Caco-2 (cell line): ENCODE results near the gene MRRF. TPM values are rescaled to one million over a fixed set of nuclear protein-coding genes. Genes with fewer than 3 reads are reported as not detected.

Source experiments
- BruUV-seq: library from RNA; stranded (reverse); fragments of 400-500 nt; replicated peaks from 2 replicates; lab custom pipeline; 2021; lab: Mats Ljungman, UMichigan
- CTCF ChIA-PET: fragments of 300-600 bp; sonication (Branson Sonifier 250); formaldehyde crosslinking; loops from one replicate; lab custom pipeline; 2022; ENCODE audit warnings: antibody characterized with exemption; lab: Charles Lee
- POLR2A ChIA-PET: fragments of 300-600 bp; sonication (Branson Sonifier 250); formaldehyde crosslinking; loops from one replicate; lab custom pipeline; 2022; ENCODE audit warnings: antibody characterized with exemption; lab: Charles Lee
- DNase-seq, 2 experiments: peaks; one replicate each; pipeline versions ENCODE4 v3.0.0 to v3.0.0-alpha.2; 2020 to 2022
- H3K27me3 ChIP-seq: replicated peaks from 2 replicates; pipeline ENCODE4 v1.6.0; 2011; ENCODE audit warnings: low read length; ENCODE audit not compliant: control insufficient read depth, insufficient read depth
- H3K36me3 ChIP-seq: 2 replicates; pipeline ENCODE4 v1.5.1; 2011; ENCODE audit warnings: low read length; ENCODE audit not compliant: control insufficient read depth, insufficient read depth
- H3K4me1 ChIP-seq: fragments of 250-450 bp; sonication (Bioruptor Pico); 2 replicates; pipeline ENCODE4 v1.5.1; 2020; ENCODE audit warnings: mild to moderate bottlenecking
- H3K4me3 ChIP-seq: 2 replicates; pipeline ENCODE4 v1.5.1; 2011; ENCODE audit warnings: low read depth, mild to moderate bottlenecking, control low read depth, low read length
- H3K9me3 ChIP-seq: fragments of 250-450 bp; sonication (Bioruptor Pico); 2 replicates; pipeline ENCODE4 v1.5.1; 2020; ENCODE audit warnings: mild to moderate bottlenecking, moderate library complexity
- H3K27ac Mint-ChIP-seq: one replicate; pipeline ENCODE4 v1.8.0; 2022; ENCODE audit warnings: mixed read lengths; ENCODE audit not compliant: unreplicated experiment
- H3K27me3 Mint-ChIP-seq: one replicate; pipeline ENCODE4 v1.8.0; 2022; ENCODE audit warnings: mixed read lengths; ENCODE audit not compliant: insufficient read depth, unreplicated experiment
- H3K36me3 Mint-ChIP-seq: one replicate; pipeline ENCODE4 v1.8.0; 2022; ENCODE audit warnings: mild to moderate bottlenecking, mixed read lengths; ENCODE audit not compliant: insufficient read depth, unreplicated experiment
- H3K4me1 Mint-ChIP-seq: one replicate; pipeline ENCODE4 v1.8.0; 2022; ENCODE audit warnings: low read depth, mixed read lengths; ENCODE audit not compliant: unreplicated experiment
- H3K4me3 Mint-ChIP-seq: one replicate; pipeline ENCODE4 v1.8.0; 2022; ENCODE audit warnings: mild to moderate bottlenecking, moderate library complexity, mixed read lengths; ENCODE audit not compliant: unreplicated experiment
- H3K9me3 Mint-ChIP-seq: one replicate; pipeline ENCODE4 v1.8.0; 2022; ENCODE audit warnings: mixed read lengths; ENCODE audit not compliant: unreplicated experiment
- CTCF ChIP-seq, 2 experiments: fragments of 200-600 bp in 1 of 2; IDR thresholded peaks; 1 replicate in 1 of 2; 2 replicates in 1 of 2; pipeline versions ENCODE4 v1.5.1 to v1.8.0; 2011 to 2022; ENCODE audit warnings: antibody characterized with exemption in 1 of 2, control low read depth in 1 of 2, inconsistent platforms in 1 of 2, low read depth in 1 of 2, low read length in 1 of 2, mild to moderate bottlenecking in 1 of 2, moderate library complexity in 1 of 2; ENCODE audit not compliant: insufficient read depth in 1 of 2, severe bottlenecking in 1 of 2, unreplicated experiment in 1 of 2
- intact Hi-C: fragments of 100-400 bp; cut with micrococcal nuclease; formaldehyde crosslinking; loops from one replicate; pipeline ENCODE4 v1.10.0; 2022; ENCODE audit not compliant: unreplicated experiment
- total RNA-seq: library from RNA; stranded (reverse); gene quantifications from 2 replicates; pipeline ENCODE4 v1.2.3, GENCODE V29; 2022

The MRRF gene
- total RNA-seq, 1 experiment from 2014 or later: 64.6 TPM

- Mint-ChIP-seq H3K27me3 (no peaks in the 10 kb centered on the region), H3K9me3 (peaks cover 19% of the 10 kb centered on the region), H3K36me3 (peaks cover 76% of the 10 kb centered on the region), H3K4me1 (no peaks in the 10 kb centered on the region), H3K27ac (no peak overlapping the region), H3K4me3 (no peak overlapping the region)
- no TSS peak for BruUV-seq
- H3K4me1 ChIP-seq: no peaks in the 10 kb centered on the region
- no peak overlapping the region for H3K4me3 ChIP-seq
- H3K9me3 ChIP-seq: peaks cover 9% of the 10 kb centered on the region
- no peak for DNase-seq
- H3K36me3 ChIP-seq: no peaks in the 10 kb centered on the region
- intact Hi-C loops: no loop called here
- ChIA-PET CTCF (no interaction called here), POLR2A (no interaction called here)
- no peaks in the 10 kb centered on the region for H3K27me3 ChIP-seq
- TF ChIP-seq CTCF (IDR thresholded peaks at IDR 0.05; ENCODE audit: insufficient read depth in 1 of 2, low read depth in 1 of 2, low read length in 1 of 2, severe bottlenecking in 1 of 2, unreplicated experiment in 1 of 2): no peak
These were observed 11.4 kb downstream of the MRRF start for GRCh38 chr9:122276096-122276495.

- Mint-ChIP-seq H3K4me3 (no peak overlapping the region), H3K27me3 (no peaks in the 10 kb centered on the region), H3K9me3 (peaks cover 19% of the 10 kb centered on the region), H3K36me3 (peaks cover 78% of the 10 kb centered on the region), H3K27ac (no peak overlapping the region), H3K4me1 (no peaks in the 10 kb centered on the region)
- no peak for DNase-seq
- Histone ChIP-seq H3K9me3 (peaks cover 9% of the 10 kb centered on the region), H3K4me1 (no peaks in the 10 kb centered on the region), H3K36me3 (no peaks in the 10 kb centered on the region; the same call in 1 of the 2 replicates), H3K27me3 (no peaks in the 10 kb centered on the region), H3K4me3 (no peak overlapping the region)
- intact Hi-C loops: no loop called here
- POLR2A ChIA-PET: no interaction called here
- TF ChIP-seq CTCF (IDR thresholded peaks at IDR 0.05; ENCODE audit: insufficient read depth in 1 of 2, low read depth in 1 of 2, low read length in 1 of 2, severe bottlenecking in 1 of 2, unreplicated experiment in 1 of 2): no peak
- CTCF ChIA-PET: no interaction called here
- BruUV-seq: no TSS peak
These were observed 12.7 kb downstream of the MRRF start for GRCh38 chr9:122277285-122277897.

- intact Hi-C loops: no loop called here
- CTCF ChIA-PET: no interaction called here
- Mint-ChIP-seq H3K9me3 (no peaks in the 10 kb centered on the region), H3K27ac (no peak overlapping the region), H3K4me1 (no peaks in the 10 kb centered on the region), H3K4me3 (no peak overlapping the region), H3K27me3 (no peaks in the 10 kb centered on the region), H3K36me3 (peaks cover 57% of the 10 kb centered on the region)
- Histone ChIP-seq H3K9me3 (no peaks in the 10 kb centered on the region; the same call in 1 of the 2 replicates), H3K4me3 (no peak overlapping the region), H3K27me3 (no peaks in the 10 kb centered on the region), H3K4me1 (no peaks in the 10 kb centered on the region), H3K36me3 (peaks cover 1% of the 10 kb centered on the region; the same call in 1 of the 2 replicates)
- DNase-seq: no peak
- POLR2A ChIA-PET: no interaction called here
- no peak for TF ChIP-seq CTCF (IDR thresholded peaks at IDR 0.05; ENCODE audit: insufficient read depth in 1 of 2, low read depth in 1 of 2, low read length in 1 of 2, severe bottlenecking in 1 of 2, unreplicated experiment in 1 of 2)
- no TSS peak for BruUV-seq
These were observed 16.7 kb downstream of the MRRF start for GRCh38 chr9:122281368-122281767.
